DMS53 treated with DMSO at 0.1 percent for 48 hours (cell line): ENCODE data around the gene LEFTY1.
"Not testable (repeated sequence)": the region's sequence is repeated elsewhere in the genome, so short reads cannot be mapped to it uniquely, and the experiment has no call there.

Source experiments
- DNase-seq: peaks from one replicate; lab custom pipeline; 2025; ENCODE audit not compliant: unreplicated experiment; lab: John Stamatoyannopoulos, UW

The LEFTY1 gene

GRCh38 chr1:225851805-225852204, 37.1 kb downstream of the LEFTY1 start:
- no peak for DNase-seq

GRCh38 chr1:225850370-225850769, 38.6 kb downstream of the LEFTY1 start:
- DNase-seq, result no peak

DNA sequence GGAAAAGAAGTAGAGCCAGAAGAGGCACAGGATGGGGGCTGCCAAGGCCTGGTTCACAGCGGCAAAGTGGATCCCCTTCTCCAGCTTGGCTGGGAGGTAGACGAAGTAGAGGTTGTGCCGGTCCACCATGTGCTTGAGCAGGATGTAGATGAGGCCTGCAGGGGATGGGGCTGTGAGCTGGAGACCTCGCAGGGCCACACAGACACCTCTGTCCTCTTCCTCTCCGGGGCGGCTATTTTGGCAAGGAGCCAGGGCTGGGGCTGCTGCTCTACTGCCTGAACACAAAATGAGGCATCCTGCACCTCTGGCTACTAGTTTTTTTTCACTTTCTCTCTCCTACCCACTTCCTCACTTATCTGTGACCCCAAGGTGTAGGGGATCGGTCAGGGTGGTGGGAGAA, 39.0 kb downstream of the LEFTY1 start:
- DNase-seq, result no peak

DNA sequence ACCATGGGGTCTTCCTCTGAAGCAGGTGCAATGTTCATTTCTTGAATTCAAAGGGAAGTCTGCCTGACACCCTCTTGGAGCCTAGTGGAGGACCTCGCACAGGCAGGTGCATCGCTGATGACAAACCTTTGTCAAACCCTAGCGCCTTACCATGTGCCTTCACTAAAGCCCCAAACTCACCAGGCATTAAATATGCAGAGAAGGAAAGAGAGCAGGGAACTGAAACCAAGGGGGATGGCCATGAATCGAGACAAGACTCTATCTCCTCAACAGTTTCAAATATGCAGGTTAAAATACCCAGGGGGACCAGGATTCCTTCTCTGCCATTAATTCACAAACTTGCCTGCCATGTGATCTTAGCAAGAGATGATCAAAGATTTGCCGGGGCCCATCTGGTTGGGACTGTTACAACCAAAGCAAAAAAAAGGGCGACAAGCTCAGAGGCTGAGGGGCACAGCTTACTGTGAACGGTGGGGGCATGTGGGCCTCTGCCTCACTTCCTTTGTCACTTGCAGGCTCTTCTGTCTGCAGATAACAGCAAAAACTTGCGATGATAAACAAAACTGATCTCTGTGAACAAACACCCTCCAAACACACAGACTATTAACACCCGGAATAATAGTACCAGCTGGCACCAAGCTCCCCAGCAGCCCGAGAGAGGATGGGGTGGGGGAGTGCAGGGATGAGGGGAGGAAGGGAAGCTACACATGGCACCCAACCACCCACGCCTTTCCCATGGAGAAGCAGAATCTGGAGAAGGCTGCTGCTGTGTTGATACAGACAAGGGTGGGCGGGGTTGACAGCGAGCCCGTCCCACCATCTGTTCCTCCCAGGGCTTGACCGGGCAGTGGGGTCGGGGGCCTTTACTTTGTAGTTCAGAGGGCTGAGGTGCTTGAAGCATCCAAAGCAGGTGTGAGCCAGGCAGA, 40.7 kb downstream of the LEFTY1 start:
- DNase-seq, result peak; percentile 70

- DNase-seq, result peak; percentile 91
These were observed 41.3 kb downstream of the LEFTY1 start for GRCh38 chr1:225847610-225848009.

- no peak for DNase-seq
These were observed 42.3 kb downstream of the LEFTY1 start for GRCh38 chr1:225846331-225847310.

DNA sequence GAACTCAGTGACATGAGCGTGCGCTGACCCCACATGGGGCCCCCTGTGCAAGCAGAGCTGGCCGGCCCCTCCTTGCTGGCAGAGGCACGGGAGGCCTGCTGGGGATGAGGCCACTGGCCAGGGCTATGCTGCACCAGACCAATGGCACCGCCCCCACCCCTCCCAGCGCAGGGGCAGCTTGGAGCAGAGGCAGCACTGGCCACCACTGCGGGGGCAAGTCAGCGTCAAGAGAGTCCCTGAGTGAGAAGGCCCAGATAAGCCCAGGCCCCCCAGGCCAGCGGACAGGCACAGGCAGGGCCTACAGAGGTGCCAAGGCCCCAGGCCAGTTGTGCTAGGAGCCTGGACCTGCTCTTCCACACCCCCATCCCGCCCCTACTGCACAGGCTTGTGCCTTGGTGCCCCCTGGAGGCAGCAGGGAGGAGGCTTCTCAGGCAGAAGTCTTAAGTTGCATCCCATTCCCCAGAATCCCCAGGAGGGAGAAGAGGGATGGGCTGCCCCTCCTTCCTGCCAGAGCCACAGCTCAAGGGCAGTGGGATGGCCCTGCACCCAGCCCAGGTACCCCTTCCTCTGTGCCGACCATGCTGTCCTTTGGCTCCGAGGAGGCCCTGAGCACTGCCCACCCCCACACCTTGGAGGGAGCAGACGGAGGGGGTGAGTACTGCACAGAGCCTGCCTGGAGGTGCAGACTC, 43.2 kb downstream of the LEFTY1 start:
- no peak for DNase-seq

DNA sequence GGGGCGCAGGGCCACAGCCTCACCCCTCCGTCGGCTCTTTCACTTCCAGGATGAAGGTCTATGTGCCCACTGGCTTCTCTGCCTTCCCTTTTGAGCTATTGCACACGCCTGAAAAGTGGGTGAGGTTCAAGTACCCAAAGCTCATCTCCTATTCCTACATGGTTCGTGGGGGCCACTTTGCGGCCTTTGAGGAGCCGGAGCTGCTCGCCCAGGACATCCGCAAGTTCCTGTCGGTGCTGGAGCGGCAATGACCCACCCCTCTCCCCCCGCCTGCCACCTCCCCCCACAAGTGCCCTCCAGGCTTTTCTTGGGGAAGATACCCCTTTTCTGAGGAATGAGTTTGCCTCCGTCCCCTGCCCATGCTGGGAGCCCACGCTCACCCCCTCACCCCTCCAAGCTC, 43.8 kb downstream of the LEFTY1 start:
- no peak for DNase-seq

GRCh38 chr1:225844236-225845061, 44.5 kb downstream of the LEFTY1 start:
- DNase-seq, result no peak

DNA sequence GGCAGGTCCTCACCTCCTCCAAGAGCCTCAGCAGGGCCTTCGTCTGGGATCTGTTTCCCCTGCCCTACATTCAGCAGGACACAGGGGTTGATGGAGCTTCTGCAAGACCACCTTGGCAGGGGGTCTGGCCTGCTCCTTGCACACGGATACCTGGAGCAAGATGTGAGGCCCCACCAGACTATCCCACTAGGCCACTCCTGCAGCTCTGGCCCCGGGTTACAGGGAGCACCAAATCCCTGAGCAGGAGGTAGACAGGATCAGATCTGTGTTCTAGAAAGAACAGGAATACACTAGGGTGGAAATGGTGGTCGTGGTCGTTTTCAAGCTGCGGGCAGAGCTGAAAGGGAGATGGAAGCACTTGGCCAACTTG, 45.5 kb downstream of the LEFTY1 start:
- no peak for DNase-seq

- DNase-seq, result no peak
These were observed 46.0 kb downstream of the LEFTY1 start for GRCh38 chr1:225842788-225843425.

DNA sequence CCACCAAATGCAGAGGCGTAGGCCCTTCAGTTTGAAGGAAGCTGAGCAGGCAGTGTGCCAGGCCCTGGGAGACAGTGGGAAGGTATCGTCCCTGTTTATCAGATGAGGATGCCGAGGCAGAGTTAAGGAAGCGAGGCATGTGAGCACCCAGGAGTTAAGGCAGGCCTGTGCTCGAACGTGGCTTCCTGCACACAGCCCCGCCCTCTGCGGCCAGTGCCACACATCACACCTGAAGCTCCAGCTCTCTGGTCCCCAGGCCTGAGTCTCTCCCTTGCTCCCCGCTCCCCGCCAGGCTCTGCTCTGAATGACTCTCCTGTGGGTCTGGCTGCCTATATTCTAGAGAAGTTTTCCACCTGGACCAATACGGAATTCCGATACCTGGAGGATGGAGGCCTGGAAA, 46.9 kb downstream of the LEFTY1 start:
- DNase-seq, result no peak

DNA sequence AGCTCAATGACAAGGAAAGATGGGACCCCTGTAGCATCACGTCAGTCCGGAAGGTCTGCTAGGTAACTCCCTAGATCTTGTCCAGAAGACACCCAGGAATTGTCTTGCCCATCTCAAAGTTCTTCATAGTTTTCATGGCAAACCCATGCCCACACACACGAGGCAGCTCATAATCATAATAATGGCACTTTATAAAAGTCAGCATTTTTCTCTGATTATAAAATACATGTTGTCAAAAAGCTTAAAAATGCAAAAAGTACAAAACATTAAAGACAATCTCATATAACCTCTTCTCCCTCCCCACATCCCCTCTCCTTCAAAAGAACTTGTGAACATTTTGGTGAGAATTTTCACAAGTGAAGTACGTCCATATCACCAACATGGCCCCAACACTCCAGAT, 48.2 kb downstream of the LEFTY1 start:
- no peak for DNase-seq

GRCh38 chr1:225840223-225840610, 48.7 kb downstream of the LEFTY1 start:
- no peak for DNase-seq

DNA sequence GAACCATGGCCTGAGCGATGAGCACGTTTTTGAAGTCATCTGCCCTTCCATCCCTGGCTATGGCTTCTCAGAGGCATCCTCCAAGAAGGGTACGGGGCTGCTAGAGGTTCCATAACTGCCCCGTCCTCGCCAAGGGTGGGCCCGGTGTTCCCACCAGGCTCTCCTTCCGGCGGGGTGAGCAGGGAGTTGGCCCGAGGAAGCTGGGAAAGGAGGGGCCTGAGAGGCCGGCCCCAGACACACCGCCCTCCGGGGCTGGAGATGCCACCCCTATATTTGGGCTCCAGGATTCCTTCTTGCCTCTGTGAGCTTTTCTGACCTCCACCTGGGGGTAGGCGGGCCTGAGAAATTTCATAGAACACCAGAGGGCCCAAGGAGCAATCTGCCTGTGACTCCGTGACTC, 50.2 kb downstream of the LEFTY1 start:
- DNase-seq, result no peak

GRCh38 chr1:225836296-225836695, 52.6 kb downstream of the LEFTY1 start:
- DNase-seq, result not testable (repeated sequence)
